ENCODE results near the gene CD300E. TPM values are rescaled to one million over a fixed set of nuclear protein-coding genes. Genes with fewer than 3 reads are reported as not detected.

Gene CD300E
- total RNA-seq, 4 donors from 2014 or later = 0.37 to 0.45 TPM; not detected in 2

DNA sequence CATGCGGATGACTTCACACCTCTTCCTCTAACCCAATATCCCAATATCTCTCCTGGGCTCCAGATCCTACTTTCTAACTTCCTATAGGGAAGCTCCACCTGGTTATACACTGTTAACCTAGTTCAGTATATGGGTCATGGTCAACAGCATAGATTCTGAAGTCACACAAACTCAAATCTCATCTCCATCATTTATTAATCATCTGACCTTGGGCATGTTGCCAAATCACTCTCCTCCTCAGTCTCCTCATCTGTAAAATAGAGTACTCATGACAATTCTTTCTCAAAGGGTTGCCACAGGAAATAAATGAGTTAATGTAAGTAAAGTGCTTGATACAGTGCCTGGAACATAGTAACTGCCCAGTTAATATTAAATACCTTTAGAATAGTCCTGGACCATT, 593 bp upstream of the CD300E start:
- DNase-seq (ENCODE audit: low spot score in 2 of 2) = no peak
- intact Hi-C loops (cut with DNase I; ENCODE audit: low total_unique reads) = no loop called here
- no peak for TF ChIP-seq POLR2A (IDR thresholded peaks at IDR 0.05)
- TF ChIP-seq, protein P1, sequence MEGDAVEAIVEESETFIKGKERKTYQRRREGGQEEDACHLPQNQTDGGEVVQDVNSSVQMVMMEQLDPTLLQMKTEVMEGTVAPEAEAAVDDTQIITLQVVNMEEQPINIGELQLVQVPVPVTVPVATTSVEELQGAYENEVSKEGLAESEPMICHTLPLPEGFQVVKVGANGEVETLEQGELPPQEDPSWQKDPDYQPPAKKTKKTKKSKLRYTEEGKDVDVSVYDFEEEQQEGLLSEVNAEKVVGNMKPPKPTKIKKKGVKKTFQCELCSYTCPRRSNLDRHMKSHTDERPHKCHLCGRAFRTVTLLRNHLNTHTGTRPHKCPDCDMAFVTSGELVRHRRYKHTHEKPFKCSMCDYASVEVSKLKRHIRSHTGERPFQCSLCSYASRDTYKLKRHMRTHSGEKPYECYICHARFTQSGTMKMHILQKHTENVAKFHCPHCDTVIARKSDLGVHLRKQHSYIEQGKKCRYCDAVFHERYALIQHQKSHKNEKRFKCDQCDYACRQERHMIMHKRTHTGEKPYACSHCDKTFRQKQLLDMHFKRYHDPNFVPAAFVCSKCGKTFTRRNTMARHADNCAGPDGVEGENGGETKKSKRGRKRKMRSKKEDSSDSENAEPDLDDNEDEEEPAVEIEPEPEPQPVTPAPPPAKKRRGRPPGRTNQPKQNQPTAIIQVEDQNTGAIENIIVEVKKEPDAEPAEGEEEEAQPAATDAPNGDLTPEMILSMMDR (IDR thresholded peaks at IDR 0.05) = no peak
- 89 to 100% methylated on average over 1 of the region's 1 CpG for WGBS, 2 donors
- no peak overlapping the region for H3K4me3 ChIP-seq (ENCODE audit: low read depth, poor library complexity, severe bottlenecking)

DNA sequence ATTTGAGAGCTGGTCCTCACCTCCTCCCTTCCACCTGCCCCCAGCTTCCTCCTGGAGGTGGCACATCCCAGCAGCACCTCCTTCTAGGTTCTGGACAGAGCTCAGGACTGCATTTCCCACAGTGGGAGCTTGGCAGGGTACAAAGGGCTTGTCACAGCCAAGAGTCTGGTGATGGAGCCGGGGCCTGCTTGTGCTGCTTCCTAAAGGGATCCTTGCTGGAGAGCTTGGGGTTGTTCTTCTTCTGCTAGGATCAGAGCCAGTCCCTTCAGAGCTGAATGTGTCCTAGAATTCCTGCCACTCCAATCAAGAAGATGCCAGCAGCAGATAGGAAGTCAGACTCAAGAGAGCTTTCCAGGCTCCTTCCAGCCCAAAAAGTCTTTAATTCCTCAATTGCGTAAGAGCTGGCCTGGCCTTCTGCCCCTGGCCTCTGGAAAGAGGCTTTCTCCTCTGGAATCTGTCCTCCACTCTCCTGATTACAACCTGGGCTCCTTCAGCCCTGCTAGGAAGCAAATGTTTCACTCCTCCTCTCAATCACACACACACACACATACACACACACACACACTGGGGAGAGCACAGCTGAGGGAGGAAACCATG, 4.4 kb downstream of the CD300E start:
- 36 to 65% methylated on average over 2 of the region's 2 CpGs for WGBS, 2 donors
- no peak for TF ChIP-seq POLR2A (IDR thresholded peaks at IDR 0.05)
- TF ChIP-seq, protein P1 (IDR thresholded peaks at IDR 0.05) = no peak
- no peak for DNase-seq (ENCODE audit: low spot score in 2 of 2)
- no peak overlapping the region for H3K4me3 ChIP-seq (ENCODE audit: low read depth, poor library complexity, severe bottlenecking)
- intact Hi-C loops (cut with DNase I; ENCODE audit: low total_unique reads) = no loop called here

DNA sequence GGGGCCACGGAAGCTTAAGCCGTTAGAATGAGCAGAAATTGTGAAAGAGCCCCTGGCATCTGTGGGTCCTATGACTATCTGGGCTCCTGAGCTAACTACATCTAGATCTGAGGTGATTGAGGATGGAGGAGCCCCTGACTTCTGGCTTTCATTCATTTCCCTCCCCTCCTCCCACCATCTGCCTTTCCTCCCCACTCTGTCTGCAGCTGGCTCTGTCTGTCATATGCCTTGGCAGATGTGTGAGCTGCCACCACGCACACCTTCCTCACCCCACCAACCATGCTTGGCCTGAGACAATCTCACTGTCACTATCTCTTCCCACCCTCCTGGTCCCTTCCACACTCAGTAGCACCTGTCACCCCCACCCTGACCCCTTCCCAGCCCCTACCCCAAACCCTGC, 5.1 kb downstream of the CD300E start:
- WGBS, 2 donors = 56 to 64% methylated on average over 3 of the region's 3 CpGs
- no peak overlapping the region for H3K4me3 ChIP-seq (ENCODE audit: low read depth, poor library complexity, severe bottlenecking)
- TF ChIP-seq POLR2A (IDR thresholded peaks at IDR 0.05) = no peak
- TF ChIP-seq, protein P1 (IDR thresholded peaks at IDR 0.05) = no peak
- intact Hi-C loops (cut with DNase I; ENCODE audit: low total_unique reads) = no loop called here
- DNase-seq (ENCODE audit: low spot score in 2 of 2) = no peak

DNA sequence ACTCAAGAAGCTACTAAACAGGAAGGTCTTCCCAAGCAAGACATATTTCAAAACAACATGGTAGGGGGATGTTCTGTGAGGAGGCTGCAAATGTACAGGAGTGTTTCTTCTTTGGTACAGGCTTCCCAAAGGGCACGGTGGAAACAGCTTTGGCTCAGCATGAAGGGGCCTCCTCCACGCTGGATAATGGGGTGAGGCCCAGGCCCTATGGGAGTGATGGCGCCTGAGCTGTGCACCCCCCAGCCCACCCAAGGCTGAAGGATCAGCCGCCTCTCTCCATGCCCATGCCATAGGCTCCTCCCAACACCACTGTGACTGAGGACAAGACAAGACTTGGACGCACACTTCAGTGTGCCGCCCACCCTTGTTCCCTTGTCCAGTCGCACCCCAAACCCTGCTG, 6.8 kb downstream of the CD300E start:
- H3K4me3 ChIP-seq (ENCODE audit: low read depth, poor library complexity, severe bottlenecking) = no peak overlapping the region
- DNase-seq (ENCODE audit: low spot score in 2 of 2) = no peak
- no peak for TF ChIP-seq POLR2A (IDR thresholded peaks at IDR 0.05)
- TF ChIP-seq, protein P1 (IDR thresholded peaks at IDR 0.05) = no peak
- whole genome bisulfite sequencing, 2 donors = 90 to 93% methylated on average over 7 of the region's 7 CpGs
- intact Hi-C loops (cut with DNase I; ENCODE audit: low total_unique reads) = no loop called here

DNA sequence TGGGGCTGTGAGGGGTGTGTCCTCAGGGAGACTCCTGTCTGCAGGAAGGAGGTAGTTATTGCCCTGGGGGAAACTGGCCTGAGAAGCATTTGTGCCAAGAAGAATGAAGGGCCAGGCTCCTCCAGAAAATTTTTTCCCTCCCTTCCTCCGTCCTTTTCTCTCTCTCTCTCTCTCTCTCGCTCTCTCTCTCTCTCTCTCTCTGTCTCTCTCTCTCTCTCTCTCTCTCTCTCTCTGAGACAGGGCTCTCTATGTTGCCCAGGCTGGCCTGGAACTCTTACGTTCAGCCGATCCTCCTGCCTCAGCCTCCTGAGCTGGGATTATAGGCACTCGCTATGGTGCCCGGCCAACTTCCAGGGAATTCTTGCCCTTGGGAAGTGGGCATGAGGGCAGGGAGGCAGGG, 11.5 kb downstream of the CD300E start:
- no peak for TF ChIP-seq POLR2A (IDR thresholded peaks at IDR 0.05)
- TF ChIP-seq, protein P1 (IDR thresholded peaks at IDR 0.05) = no peak
- H3K4me3 ChIP-seq (ENCODE audit: low read depth, poor library complexity, severe bottlenecking) = no peak overlapping the region
- no peak for DNase-seq (ENCODE audit: low spot score in 2 of 2)
- WGBS, 2 donors = 86% methylated on average over 6 of the region's 6 CpGs
- intact Hi-C loops (cut with DNase I; ENCODE audit: low total_unique reads) = no loop called here

DNA sequence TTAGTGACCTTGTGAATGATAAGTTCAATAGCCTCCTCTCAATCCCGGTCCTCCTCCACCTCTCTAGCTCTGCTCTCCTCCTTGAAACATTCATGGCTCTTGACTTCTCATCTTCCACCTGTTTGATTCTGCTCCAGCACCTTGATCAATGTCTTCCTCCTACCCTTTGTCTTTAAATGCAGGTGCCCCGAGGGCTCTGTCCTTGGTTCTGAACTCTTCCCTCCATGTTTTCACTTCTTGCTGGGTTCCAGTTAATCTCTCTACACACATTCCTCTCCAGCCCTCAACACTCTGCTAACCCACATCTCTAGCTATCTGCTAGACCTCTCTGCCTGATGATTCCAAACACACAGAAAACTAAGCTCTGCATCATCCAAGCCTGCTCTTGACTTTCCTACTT, 13.4 kb downstream of the CD300E start:
- no peak overlapping the region for H3K4me3 ChIP-seq (ENCODE audit: low read depth, poor library complexity, severe bottlenecking)
- TF ChIP-seq, protein P1 (IDR thresholded peaks at IDR 0.05) = no peak
- TF ChIP-seq POLR2A (IDR thresholded peaks at IDR 0.05) = no peak
- DNase-seq (ENCODE audit: low spot score in 2 of 2) = no peak
- WGBS, 2 donors = 18 to 29% methylated on average over 2 of the region's 2 CpGs
- intact Hi-C loops (cut with DNase I; ENCODE audit: low total_unique reads) = no loop called here

All from lower leg skin (tissue), 4 donors.